HepG2 (cell line): ENCODE results near the gene DDX20. TPM values are rescaled to one million over a fixed set of nuclear protein-coding genes. Genes with fewer than 3 reads are reported as not detected.

Experiments used
- ETV5 ChIP-seq: IDR thresholded peaks from 2 replicates; pipeline ENCODE4 v1.6.1; 2018; ENCODE audit warnings: missing biosample characterization, missing genetic modification reagents, inconsistent platforms, borderline replicate concordance
- FOXA1 ChIP-seq, 2 experiments: fragments of 450-650 bp in 1 of 2; sonication (generic) in 1 of 2; formaldehyde crosslinking in 1 of 2; IDR thresholded peaks; 2 replicates each; pipeline versions ENCODE4 v1.4.0 to v1.6.1; 2016 to 2020; ENCODE audit warnings: missing genetic modification reagents in 1 of 2
- GFI1 ChIP-seq: sonication (generic); formaldehyde crosslinking; IDR thresholded peaks from 2 replicates; pipeline ENCODE4 v1.5.0; 2020; ENCODE audit warnings: missing genetic modification reagents, mild to moderate bottlenecking, borderline replicate concordance
- HOXA9 ChIP-seq: sonication (generic); formaldehyde crosslinking; IDR thresholded peaks from 2 replicates; pipeline ENCODE4 v1.8.1; 2022; ENCODE audit warnings: missing genetic modification reagents, mild to moderate bottlenecking, moderate library complexity, borderline replicate concordance
- IRF2 ChIP-seq: IDR thresholded peaks from 2 replicates; pipeline ENCODE4 v1.6.1; 2018; ENCODE audit warnings: missing genetic modification reagents, missing compliant biosample characterization
- IRX3 ChIP-seq: sonication (generic); formaldehyde crosslinking; IDR thresholded peaks from 2 replicates; pipeline ENCODE4 v1.8.1; 2023; ENCODE audit warnings: mild to moderate bottlenecking, low read depth, missing genetic modification reagents, borderline replicate concordance
- JUND ChIP-seq: sonication (generic); formaldehyde crosslinking; IDR thresholded peaks from 2 replicates; pipeline ENCODE4 v1.8.0; 2022; ENCODE audit warnings: mild to moderate bottlenecking, missing genetic modification reagents
- LCORL ChIP-seq, 2 experiments: fragments of 450-650 bp in 1 of 2; sonication (generic) in 1 of 2; formaldehyde crosslinking in 1 of 2; IDR thresholded peaks; 2 replicates each; pipeline versions ENCODE4 v1.5.0 to v1.6.1; 2017 to 2020; ENCODE audit warnings: antibody characterized with exemption in 1 of 2, missing genetic modification reagents in 1 of 2
- NR1H2 ChIP-seq: sonication (generic); formaldehyde crosslinking; IDR thresholded peaks from 2 replicates; pipeline ENCODE4 v1.8.1; 2022; ENCODE audit warnings: low read depth, missing genetic modification reagents, borderline replicate concordance
- PRDM10 ChIP-seq: sonication (generic); formaldehyde crosslinking; IDR thresholded peaks from 2 replicates; pipeline ENCODE4 v1.4.0; 2020; ENCODE audit warnings: low read depth, missing genetic modification reagents
- RFX5 ChIP-seq: IDR thresholded peaks from 2 replicates; pipeline ENCODE4 v1.6.1; 2011; ENCODE audit warnings: low read depth, low read length, improper control_type of control experiment
- RNF2 ChIP-seq: fragments of 450-650 bp; conservative IDR thresholded peaks from 2 replicates; pipeline ENCODE4 v1.6.1; 2016; ENCODE audit warnings: low read depth
- SAFB2 ChIP-seq: sonication (generic); formaldehyde crosslinking; IDR thresholded peaks from 2 replicates; pipeline ENCODE4 v1.5.1; 2020; ENCODE audit warnings: missing genetic modification reagents, low read depth, mild to moderate bottlenecking, borderline replicate concordance
- TARDBP ChIP-seq: sonication (generic); formaldehyde crosslinking; IDR thresholded peaks from 2 replicates; pipeline ENCODE4 v1.8.0; 2022; ENCODE audit warnings: mild to moderate bottlenecking, missing genetic modification reagents
- THAP8 ChIP-seq: sonication (generic); formaldehyde crosslinking; IDR thresholded peaks from 2 replicates; pipeline ENCODE4 v1.5.1; 2020; ENCODE audit warnings: missing genetic modification reagents, mild to moderate bottlenecking, borderline replicate concordance
- UBTF ChIP-seq: sonication (generic); formaldehyde crosslinking; IDR thresholded peaks from 2 replicates; pipeline ENCODE4 v1.4.0; 2020; ENCODE audit warnings: mild to moderate bottlenecking, missing genetic modification reagents
- YEATS4 ChIP-seq: sonication (generic); formaldehyde crosslinking; IDR thresholded peaks from 2 replicates; pipeline ENCODE4 v1.4.0; 2020; ENCODE audit warnings: missing genetic modification reagents, borderline replicate concordance
- ZNF430 ChIP-seq: sonication (generic); formaldehyde crosslinking; IDR thresholded peaks from 2 replicates; pipeline ENCODE4 v1.9.0; 2021; ENCODE audit warnings: mild to moderate bottlenecking, missing genetic modification reagents
- ZNF460 ChIP-seq: sonication (generic); formaldehyde crosslinking; IDR thresholded peaks from 2 replicates; pipeline ENCODE4 v1.5.1; 2020; ENCODE audit warnings: missing genetic modification reagents, mild to moderate bottlenecking, borderline replicate concordance
- ZNF616 ChIP-seq: sonication (generic); formaldehyde crosslinking; IDR thresholded peaks from 2 replicates; pipeline ENCODE4 v1.5.0; 2020; ENCODE audit warnings: low read depth, mild to moderate bottlenecking, missing genetic modification reagents
- ZNF740 ChIP-seq: sonication (generic); formaldehyde crosslinking; IDR thresholded peaks from 2 replicates; pipeline ENCODE4 v1.4.0; 2020; ENCODE audit warnings: missing genetic modification reagents
- polyA plus RNA-seq, 8 experiments: library from polyadenylated mRNA; depleted of rRNA in 3 of 8; stranded (reverse) in 7 of 8; unstranded in 1 of 8; fragments of >200 nt; fragmentation: Illumina TruSeq in 4 of 8; extraction: Trizol in 4 of 8; gene quantifications; 2 replicates each; pipeline versions ENCODE4 v1.2.1 to v1.2.3, GENCODE V29; 2011 to 2016; ENCODE audit warnings: low read depth in 4 of 8, missing spikeins in 1 of 8, mixed read lengths in 1 of 8; ENCODE audit not compliant: insufficient read depth in 1 of 8
- total RNA-seq, 5 experiments: library from RNA; depleted of rRNA; stranded (reverse); fragments of >200 nt; fragmentation: Illumina TruSeq; extraction: Trizol; gene quantifications; 2 replicates each; pipeline ENCODE4 v1.2.3, GENCODE V29; 2016; ENCODE audit warnings: low read depth in 1 of 5

Gene DDX20
- total and polyA plus RNA-seq, 2 of the 13 experiments (the other 11 are each of a cell fraction or from before 2014, with no cell fraction given) = 4.0 to 14.3 TPM

- TF ChIP-seq PRDM10 (CRISPR knock-in tag) (peak; percentile 82), IRF2 (CRISPR knock-in tag) (peak; percentile 46; the same call in 1 of the 2 replicates), TARDBP (CRISPR knock-in tag) (0 out of 2 replicates have a peak, but pooled peaks have one; percentile 37), LCORL (IDR thresholded peaks at IDR 0.05) (no peak), LCORL (CRISPR knock-in tag; IDR thresholded peaks at IDR 0.05) (no peak; the same call in 1 of the 2 replicates), NR1H2 (CRISPR knock-in tag) (peak; percentile 25; the same call in 1 of the 2 replicates), FOXA1 (IDR thresholded peaks at IDR 0.05) (no peak), FOXA1 (CRISPR knock-in tag; IDR thresholded peaks at IDR 0.05) (peak; percentile 83), THAP8 (CRISPR knock-in tag) (peak; percentile 79; the same call in 1 of the 2 replicates), JUND (CRISPR knock-in tag) (0 out of 2 replicates have a peak, but pooled peaks have one; percentile 9), RNF2 (peak; percentile 92), YEATS4 (CRISPR knock-in tag) (peak; percentile 57; the same call in 1 of the 2 replicates), RFX5 (no peak), SAFB2 (CRISPR knock-in tag) (peak; percentile 88; the same call in 1 of the 2 replicates), HOXA9 (CRISPR knock-in tag) (peak; percentile 86; the same call in 1 of the 2 replicates), IRX3 (peak; percentile 96), ETV5 (CRISPR knock-in tag) (0 out of 2 replicates have a peak, but pooled peaks have one; percentile 5), ZNF460 (no peak), ZNF740 (peak; percentile 81), GFI1 (CRISPR knock-in tag) (peak; percentile 67; the same call in 1 of the 2 replicates), ZNF430 (peak; percentile 96), ZNF616 (CRISPR knock-in tag) (peak; percentile 87), UBTF (CRISPR knock-in tag) (peak; percentile 87)
Measured at GRCh38 chr1:111739194-111739924, 16.3 kb upstream of the DDX20 start, which contains the start of gene INKA2 (continued).
